Endometrial microvascular endothelial cells (primary cell): Measurements from ENCODE around the gene SCYGR8. TPM values are rescaled to one million over a fixed set of nuclear protein-coding genes. Genes with fewer than 3 reads are reported as not detected.
"Not testable (repeated sequence)": the region's sequence is repeated elsewhere in the genome, so short reads cannot be mapped to it uniquely, and the experiment has no call there.

ENCODE experiments used
- in situ Hi-C: cut with HindIII; loops from 2 replicates; pipeline ENCODE4 v1.10.0; 2017; ENCODE audit warnings: low sequenced_read_pairs, low pct_unique_long_range_greater_than_20kb; ENCODE audit errors: inconsistent ontology term
- total RNA-seq: library from RNA; depleted of rRNA; stranded (reverse); fragments of >200 nt; gene quantifications from one replicate; pipeline ENCODE4 v1.2.3, GENCODE V29; 2015; ENCODE audit errors: inconsistent ontology term

The SCYGR8 gene
- total RNA-seq, 1 donor from 2014 or later, result not detected

DNA sequence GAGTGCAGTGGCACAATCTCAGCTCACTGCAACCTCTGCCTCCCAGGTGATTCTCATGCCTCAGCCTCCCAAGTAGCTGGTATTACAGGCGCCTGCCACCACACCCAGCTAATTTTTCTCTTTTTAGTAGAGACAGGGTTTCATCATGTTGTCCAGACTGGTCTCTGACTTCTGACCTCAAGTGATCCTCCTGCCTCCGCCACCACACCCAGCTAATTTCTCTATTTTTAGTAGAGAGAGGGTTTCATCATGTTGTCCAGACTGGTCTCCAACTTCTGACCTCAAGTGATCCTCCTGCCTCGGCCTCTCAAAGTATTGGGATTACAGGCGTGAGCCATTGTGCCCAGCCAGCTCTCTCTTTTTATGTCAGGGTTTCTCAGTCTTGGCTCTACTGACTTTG, 10.6 kb downstream of the SCYGR8 start:
- in situ Hi-C loops, result not testable (repeated sequence)

DNA sequence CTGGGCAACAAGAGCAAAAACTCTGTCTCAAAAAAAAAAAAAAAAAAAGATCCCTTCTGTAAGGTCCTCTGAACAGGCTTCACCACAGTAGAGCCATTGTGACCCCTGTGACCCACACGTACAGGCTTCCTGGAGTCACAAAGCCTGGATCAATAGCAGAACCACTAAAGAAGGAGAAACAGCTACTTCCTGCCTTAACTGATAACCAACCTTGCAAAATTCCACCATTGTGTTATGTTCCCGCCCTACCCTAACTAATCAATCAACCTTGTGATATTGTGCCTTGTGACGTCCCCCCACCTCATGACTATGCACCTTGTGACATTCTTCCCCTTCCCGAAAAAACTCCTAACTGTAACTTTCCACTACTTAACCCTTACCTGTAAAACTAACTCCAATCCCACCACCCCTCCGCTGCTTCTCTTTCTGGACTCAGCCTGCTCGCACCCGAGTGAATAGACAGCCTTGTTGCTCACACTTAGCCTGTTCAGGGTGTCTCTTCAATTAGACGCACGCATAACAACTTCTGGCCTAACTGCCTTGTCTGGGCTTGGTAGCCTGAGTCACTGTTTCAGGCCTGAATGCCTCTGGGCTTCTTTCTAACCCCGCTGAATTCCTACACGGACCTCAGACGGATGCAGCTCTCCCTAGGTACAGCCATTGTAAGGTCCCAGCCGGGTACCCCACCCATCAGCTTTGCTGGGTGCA, 13.9 kb downstream of the SCYGR8 start:
- in situ Hi-C loops, result no loop called here

DNA sequence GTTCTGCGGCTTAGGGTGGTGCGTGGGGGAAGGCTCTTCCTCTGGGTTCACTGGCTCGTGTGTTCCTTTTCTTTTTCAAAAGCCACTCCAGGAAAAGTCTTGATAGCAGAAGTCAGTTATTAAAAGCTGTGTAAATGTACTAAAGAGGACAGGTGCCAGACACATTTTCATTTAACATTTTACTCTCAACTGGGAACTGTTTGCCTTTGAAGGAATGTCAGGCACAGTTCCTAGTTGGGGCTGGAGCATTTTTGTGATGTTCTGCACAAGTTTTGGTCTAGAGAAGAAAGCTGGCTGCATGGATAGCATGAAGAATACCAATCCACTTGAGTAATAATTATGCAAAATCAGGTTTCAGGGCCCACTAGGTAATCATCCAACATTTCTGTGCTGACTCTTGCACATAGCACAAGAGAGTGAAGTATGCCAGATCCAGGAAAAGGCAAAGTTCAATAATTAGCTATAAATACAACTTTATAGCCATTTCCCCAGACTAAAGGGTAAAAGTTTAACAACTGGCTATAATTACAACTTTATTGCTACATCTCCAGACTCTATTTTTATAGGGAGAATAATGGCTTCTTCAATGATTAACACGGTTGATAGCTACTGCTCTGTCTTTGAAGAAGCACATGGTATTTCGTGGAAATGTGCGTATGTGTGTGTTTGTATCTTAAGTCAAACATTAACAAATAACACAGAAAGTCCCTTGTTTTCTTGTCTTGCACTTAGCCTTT, 16.2 kb downstream of the SCYGR8 start:
- in situ Hi-C loops, result no loop called here

DNA sequence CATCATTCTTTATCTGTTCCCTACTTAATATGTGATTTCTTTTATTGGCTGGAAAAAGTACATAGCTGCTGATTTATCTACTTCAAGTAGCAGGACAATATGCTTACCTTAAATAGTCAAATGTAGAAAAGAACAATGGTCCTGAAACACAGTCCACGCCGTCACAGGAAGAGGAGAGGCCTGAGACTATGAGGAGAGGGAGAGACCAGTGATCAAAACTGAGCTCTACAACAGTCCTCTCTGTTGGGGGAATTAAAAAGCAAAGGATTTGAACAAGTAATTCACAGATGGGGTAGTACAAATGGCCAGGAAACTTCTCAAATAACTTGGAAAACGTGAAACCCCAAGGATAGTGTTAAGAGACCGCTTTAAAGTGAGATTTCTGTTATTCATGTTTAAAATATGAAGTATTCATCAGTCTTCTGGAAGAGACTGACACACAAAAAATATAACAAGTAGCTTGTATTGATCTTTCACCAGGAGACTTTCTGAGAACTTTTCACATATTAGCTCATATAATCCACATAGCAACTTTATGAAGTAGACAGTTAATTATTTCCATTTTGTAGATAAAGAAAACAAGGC, 20.2 kb downstream of the SCYGR8 start:
- in situ Hi-C loops, result no loop called here

DNA sequence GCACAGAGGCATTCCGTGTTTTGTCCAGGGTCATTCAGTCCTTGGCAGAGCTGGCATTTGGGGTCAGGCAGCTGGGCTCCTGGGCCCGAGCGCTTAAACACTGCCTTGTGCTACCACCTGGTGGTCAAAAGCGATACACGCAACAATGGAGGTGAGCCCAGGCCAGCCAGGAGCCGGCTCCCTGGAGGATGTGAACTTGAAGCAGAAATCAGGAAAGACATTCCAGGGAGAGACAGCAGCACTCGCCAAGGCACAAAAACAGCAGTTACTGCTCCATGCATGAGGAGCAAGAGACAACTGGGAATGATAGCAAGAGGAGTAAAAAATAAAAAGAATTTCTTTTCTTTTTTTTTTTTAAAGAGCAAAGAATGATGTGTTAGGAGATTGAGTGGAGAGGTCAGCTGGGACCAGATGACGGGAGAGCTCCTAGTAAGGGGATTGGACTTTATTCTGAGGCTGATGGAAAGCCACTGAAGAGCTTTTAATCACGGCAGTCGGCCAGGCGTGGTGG, 20.7 kb downstream of the SCYGR8 start:
- in situ Hi-C loops, result no loop called here

- in situ Hi-C loops, result no loop called here
Observed at GRCh38 chr2:227767830-227768229, 22.1 kb downstream of the SCYGR8 start.

- in situ Hi-C loops, result no loop called here
Observed at GRCh38 chr2:227772197-227772661, 26.5 kb downstream of the SCYGR8 start.

- in situ Hi-C loops, result no loop called here
Observed at GRCh38 chr2:227772932-227773331, 27.2 kb downstream of the SCYGR8 start.

GRCh38 chr2:227774011-227774624, 28.4 kb downstream of the SCYGR8 start:
- in situ Hi-C loops, result no loop called here

GRCh38 chr2:227774895-227775842, 29.5 kb downstream of the SCYGR8 start:
- in situ Hi-C loops, result no loop called here

- in situ Hi-C loops, result no loop called here
Observed at GRCh38 chr2:227780981-227781615, 35.4 kb downstream of the SCYGR8 start.

GRCh38 chr2:227781841-227782240, 36.1 kb downstream of the SCYGR8 start:
- in situ Hi-C loops, result no loop called here

GRCh38 chr2:227782804-227783203, 37.1 kb downstream of the SCYGR8 start:
- in situ Hi-C loops, result no loop called here

- in situ Hi-C loops, result no loop called here
Observed at GRCh38 chr2:227783404-227784138, 37.9 kb downstream of the SCYGR8 start.

DNA sequence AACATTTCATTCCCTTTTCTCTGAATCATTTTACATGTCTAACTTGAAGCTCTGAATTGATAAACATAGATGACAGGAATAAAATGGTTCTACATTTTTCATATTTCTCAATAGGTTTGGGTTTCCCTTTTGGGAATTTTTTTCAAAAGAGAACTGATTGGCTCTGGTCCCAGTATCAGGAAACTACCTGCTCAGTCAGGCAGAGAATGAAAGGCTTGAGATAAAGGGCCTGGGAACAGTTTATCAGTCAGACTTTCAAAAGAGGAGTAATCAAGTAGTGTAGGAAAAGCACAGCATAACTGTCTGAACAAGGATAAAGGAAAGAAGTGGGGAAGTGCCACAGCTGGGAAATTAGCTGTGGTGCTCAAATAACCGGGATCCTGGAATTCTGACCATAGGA, 39.6 kb downstream of the SCYGR8 start:
- in situ Hi-C loops, result no loop called here

DNA sequence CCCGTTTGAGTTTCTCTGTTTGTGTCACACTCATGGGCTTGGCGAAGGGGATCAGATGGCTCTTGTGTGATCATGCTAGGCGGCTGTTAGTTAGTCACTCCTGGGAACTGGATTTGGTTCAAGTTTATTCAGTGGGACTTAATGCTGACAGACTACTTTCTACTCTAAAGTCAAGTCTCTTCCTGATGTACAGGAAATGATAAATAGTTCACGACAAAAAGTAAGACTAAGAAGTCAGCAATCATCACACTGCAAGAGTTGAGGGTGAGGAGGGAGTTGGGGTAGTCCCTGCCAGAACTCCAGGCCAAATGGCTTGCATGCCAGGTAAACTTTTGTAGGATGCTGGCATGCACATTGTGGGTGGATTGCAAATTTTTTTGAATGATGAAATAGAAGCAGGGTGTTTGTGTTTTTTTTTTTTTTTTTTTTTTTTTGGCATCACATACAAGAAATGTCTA, 42.9 kb downstream of the SCYGR8 start:
- in situ Hi-C loops, result no loop called here

- in situ Hi-C loops, result loop anchor here (10.0 kb wide), 1 partner anchor 65 kb away; no protein-coding TSS in a partner anchor
Observed at GRCh38 chr2:227789803-227790202, 44.1 kb downstream of the SCYGR8 start.
